ENCODE results near the gene TSHZ2.
"Not testable (repeated sequence)": the region's sequence is repeated elsewhere in the genome, so short reads cannot be mapped to it uniquely, and the experiment has no call there.

TSHZ2 gene

DNA sequence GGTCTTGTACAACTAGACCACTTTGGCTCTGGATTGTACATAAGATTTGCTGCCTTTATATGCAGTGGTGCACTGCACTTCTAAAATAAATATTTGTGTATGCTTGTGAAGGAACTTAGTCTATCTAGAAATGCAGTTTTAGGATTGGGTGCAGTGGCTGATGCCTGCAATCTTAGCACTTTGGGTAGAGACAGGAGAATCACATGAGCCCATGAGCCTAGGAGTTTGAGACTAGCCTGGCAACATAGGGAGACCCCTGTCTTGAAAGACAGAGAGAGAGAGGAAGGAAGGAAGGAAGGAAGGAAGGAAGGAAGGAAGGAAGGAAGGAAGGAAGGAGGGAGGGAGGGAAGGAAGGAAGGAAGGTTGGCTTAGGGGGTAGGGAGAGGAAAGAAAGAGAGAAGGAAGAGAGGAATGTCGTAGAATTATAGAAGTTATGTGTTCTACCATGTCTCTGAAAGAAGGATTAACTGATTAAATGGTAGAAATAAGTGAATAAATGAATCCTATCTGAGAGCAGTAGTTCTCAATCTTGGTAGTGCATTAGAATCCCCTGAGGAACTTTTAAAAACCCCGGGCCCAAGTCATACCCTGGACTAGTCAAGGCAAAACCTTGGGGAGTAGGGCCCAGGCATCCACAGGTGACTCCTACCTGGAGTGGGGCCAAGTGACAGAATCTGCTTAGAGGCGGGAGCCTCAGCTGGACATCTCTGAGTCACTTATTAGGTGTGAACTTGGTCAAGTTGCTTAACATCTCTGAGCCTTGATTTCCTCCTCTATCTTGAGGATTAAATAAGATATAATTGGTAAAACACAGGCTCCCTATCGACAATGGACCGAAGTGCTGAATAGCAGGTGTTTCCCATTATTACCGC is 491.2 kb downstream of the TSHZ2 start:
- DNase-seq (ENCODE audit: low read depth): no peak

DNA sequence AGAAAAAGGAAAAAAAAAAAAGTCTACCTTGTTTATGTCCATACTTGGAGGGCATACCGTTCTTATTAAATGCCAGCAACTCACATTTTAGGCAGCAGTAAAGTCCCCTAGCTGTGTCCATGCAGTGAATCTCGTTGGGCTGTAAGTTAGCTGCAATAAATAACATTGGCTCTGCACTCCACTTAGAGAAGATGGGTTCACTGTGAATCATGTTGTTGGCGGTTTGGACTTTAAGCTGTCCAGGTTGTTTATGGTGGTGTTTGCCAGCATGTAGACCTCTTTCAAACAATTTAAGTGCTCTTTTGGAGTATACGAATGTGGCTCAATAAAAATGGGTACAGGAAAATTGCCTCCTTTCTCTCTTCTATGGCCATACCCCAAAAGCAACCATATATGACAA is 494.1 kb downstream of the TSHZ2 start:
- DNase-seq (ENCODE audit: low read depth): no peak

DNA sequence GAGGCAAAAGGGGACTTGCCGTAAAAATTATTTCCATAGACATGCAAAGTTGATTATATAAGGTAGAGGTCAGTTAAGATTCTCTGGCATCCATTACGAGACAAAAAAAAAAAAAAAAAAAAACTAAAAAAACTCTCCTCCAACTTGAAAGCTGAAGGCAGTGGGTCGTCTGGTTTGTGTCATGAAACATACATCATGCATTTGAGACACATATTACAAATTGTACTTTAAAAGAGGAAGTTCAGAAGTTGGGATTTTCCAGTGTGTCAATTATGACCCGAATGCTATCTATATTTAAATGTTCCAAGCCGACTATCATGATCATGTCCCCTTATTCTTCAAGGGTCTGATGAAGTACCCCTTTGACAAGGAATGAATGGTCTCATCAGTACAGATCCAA is 496.4 kb downstream of the TSHZ2 start:
- no peak for DNase-seq (ENCODE audit: low read depth)

DNA sequence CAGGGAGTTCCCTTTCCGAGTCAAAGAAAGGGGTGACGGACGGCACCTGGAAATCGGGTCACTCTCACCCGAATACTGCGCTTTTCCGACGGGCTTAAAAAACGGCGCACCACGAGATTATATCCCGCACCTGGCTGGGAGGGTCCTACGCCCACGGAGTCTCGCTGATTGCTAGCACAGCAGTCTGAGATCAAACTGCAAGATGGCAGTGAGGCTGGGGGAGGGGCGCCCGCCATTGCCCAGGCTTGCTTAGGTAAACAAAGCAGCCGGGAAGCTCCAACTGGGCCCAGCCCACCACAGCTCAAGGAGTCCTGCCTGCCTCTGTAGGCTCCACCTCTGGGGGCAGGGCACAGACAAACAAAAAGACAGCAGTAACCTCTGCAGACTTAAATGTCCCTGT is 500.7 kb downstream of the TSHZ2 start:
- not testable (repeated sequence) for DNase-seq (ENCODE audit: low read depth)

DNA sequence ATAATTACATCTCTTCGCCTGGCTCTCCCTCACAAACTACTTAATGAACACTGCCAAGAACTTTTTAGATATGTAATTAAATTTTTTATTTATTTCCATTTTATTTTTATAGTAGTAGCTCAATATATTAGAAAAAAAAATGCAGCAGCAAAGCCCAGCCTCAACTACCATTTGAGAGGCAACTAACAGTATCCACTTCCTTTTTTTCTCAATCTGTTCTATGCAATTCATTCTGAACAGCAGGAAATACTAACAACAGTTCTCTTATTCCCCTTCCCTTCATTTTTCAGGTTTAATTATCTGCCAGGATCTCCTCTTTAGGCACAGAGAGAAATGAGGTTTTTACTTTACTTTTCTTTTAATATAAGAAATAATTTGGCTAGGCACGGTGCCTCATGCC is 508.8 kb downstream of the TSHZ2 start:
- no peak for DNase-seq (ENCODE audit: low read depth)

DNA sequence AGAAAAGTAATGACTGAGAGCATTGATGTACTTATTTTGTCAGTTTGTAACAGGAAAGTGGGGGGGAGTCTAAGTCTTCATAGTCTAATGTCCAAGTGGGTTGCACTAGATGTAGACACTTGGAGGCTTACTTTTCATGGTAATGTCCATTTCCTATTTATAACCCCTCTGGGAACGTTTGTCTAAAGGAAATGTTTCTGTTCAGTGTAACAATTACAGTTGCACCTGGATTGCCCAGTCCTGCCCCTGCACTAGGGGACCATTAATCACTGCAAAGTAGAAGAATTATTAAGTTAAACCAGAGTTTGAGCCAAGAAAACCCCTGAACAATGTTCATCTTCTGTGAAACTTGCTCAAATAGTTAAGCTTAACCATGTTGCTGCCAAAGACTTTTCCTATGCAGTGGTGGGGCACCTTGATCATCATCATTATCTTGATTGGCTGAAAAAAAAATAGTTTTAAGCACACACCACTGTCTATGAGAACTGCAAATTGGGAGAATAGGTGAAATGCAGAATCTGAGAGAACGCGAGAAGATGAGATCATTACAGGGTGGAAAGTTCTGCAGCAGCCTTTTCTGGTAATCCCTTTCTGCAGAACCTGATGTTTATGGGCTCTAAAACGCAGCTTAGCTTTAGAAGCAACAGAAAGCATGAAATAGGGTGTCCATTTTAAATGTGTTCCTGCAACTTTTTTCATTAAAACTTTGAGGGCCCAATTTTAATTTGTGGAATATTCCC is 515.5 kb downstream of the TSHZ2 start:
- DNase-seq (ENCODE audit: low read depth): no peak

DNA sequence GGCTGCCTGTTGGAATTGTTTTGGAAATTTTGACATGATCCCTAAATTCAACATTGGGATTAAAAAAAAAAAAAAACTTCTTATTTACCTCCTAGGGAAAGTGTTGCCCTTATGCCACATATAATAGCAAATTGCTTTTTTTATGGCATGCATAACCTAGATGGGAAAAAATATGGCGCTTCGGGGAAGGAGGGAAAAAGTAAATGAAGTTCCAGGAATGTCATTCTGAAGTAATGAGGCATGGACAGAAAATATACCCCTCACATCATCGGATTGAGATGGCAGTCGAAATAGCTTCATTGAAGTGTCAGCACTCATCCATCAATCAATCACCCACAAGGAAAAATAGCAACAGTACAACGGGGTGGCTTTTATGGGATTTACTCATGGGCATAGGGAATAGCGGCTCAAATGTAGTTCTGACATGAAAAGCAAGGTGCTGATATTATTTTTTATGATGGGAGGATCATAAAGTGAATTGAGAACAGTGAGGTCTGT is 516.7 kb downstream of the TSHZ2 start:
- no peak for DNase-seq (ENCODE audit: low read depth)

DNA sequence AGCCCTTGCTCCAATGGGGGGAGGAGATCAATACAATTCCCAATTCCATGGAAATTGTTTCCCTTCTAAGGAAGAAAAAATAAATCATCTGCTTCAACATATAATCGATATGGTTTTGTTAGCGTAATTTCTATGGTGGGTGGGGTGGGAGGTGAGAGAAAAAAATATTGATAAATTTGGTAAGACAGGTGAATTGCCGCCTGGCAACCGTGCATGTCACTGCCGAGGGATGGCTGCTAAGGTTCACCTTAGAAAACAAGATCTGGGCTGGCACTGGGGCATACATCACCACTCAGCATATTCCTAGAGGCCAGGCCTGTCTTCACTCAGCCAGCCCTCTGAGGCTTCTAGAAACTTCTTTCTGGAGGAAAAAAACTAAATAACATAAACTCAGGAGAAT is 517.4 kb downstream of the TSHZ2 start:
- DNase-seq (ENCODE audit: low read depth): no peak

DNA sequence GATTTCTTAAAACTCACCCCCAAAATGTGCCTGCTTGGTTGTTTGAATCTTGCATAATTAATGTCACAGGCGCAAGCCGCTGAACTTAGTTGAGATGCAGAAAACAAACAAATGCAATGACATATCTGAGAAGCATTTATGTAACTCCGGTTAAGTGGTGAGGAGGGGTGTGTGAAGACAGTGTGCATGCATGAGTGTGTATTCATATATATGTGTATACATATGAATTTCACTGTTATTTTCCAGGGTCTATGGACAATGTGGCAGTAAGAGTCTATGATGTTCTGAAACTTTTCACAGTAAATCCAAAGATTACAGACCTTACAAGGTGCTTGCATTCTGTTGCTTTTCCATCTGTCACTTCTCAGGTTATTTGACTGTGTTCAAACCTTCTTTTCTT is 518.5 kb downstream of the TSHZ2 start:
- no peak for DNase-seq (ENCODE audit: low read depth)

DNA sequence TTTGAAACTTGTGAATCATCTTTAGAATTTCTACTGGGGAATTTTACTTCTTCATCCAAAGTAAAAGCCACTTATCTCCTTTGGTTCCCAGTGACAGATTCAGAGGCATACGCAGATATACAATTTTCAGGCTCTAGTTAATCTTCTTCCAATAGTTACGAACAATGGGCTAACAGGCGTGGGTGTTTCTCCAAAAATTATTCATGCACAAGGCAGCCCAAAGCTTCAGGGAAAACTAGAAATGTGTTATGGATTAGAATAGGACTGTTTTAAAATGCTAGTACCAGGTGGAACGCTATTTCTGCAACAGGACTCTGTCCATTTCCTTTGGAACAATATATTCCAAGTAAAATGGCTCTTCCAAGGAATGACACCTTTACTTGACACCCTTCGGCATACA is 519.3 kb downstream of the TSHZ2 start:
- DNase-seq (ENCODE audit: low read depth): no peak

DNA sequence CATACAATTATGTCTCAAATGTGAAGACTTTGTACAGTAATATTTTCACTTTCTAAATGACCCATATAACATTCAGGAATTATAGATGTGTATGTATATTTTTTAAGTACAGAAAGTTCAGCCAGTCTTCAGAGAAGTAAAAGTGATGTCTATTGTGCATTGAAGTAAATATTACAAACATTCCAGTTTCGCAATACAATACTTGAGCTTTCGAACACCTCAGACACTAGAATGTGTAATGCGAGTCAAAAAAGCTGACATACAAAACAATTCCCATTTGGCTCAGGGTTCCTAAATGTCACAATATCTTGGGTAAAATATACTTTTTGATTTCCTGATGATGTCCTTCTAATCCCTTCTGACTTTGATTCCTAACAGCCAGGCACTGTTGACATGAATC is 520.1 kb downstream of the TSHZ2 start:
- DNase-seq (ENCODE audit: low read depth): peak; percentile 8

DNA sequence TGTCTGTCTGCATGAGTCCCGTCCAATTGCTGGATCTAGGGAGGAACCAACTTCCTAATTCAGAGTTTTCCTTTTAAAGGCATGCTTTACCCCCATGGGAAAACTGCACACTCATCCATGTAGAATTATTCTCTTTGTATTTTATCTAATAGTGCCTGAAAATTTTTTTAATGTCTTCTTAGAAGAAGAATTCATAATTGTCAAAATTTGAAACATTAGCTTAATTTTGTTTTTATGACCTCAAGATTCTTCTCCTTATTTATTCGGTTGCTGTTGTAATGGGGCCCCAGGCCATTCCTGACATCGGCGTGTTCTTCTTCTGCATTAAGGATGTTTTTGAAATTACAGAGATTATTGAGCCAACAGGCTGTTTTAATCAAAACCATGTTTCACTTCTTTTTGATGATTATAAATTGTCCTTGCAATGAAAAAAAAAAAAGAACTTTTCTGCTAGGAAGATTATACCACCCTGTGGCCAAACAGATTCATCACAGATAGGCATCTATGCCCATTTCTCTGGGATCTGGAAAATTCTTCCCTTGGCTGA is 521.2 kb downstream of the TSHZ2 start:
- DNase-seq (ENCODE audit: low read depth): no peak

DNA sequence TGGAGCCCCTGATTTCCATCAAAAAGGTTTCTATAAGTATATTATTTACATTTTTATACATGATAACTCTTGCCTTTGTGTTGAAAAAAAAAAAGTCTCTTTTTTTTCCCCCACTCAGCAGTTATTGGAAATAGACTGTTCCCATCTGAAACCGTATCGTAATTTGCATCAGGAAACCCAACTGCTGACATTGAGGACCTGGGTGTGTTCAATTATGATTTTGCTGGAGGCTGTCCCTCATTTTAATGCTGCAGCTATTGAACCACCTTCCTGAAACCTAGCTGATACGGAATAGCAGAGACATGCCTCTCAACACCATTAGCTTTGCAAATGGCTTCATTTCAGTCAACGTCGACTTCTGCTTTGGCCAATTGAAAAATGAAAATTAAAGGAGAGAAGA is 522.6 kb downstream of the TSHZ2 start:
- DNase-seq (ENCODE audit: low read depth): no peak

DNA sequence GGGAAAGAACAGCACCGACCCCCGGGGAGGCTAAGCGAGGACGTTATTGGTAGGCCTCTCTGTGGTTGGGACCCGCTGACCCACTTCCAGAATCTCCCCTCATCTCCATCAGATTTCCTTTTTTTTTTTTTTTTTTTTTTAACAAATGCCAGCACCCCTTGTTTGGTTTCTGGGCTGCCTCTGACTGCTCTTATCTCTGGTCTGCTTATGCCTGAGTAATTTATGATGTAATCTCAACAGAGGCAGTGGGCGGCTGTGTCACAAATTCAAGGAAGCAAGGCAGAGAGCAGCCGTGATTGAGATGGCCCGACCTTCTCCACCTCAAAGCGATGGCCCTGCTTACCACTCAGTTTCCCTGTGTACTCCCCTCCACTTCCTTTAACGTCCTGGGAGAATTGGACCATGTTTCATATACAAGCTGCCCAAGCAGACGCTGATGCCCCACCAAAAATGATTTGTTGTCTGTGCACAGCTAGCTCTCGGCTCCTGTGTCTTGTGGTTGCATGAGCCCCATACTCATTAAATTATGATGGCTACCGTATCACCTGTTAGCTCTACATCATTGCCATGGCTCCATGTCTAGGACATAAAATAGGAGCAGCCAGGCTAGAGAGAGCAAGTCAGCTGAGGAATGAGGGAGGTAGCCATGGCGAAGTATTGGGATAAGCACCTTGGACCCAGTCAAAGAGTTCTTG is 523.4 kb downstream of the TSHZ2 start:
- peak; percentile 5 for DNase-seq (ENCODE audit: low read depth)

DNA sequence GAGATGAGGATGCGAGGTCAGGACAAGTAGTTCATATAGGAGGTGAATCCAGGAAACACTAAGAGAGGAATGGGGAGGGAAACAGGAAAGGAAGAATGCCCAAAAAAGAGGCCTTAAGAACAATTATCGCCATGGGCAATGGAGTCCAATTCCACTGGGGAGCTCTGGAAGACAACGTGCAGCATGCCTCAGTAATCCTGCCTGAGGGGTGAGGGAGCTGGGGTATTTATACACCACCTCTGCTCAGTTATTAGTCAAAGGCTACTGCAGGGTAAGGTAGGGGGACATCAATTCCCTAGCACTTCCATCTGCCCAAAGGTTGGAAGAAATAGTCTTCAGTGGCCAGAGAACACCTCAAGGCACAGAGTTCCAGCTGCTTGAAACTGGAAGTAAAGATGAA is 525.1 kb downstream of the TSHZ2 start:
- DNase-seq (ENCODE audit: low read depth): no peak

DNA sequence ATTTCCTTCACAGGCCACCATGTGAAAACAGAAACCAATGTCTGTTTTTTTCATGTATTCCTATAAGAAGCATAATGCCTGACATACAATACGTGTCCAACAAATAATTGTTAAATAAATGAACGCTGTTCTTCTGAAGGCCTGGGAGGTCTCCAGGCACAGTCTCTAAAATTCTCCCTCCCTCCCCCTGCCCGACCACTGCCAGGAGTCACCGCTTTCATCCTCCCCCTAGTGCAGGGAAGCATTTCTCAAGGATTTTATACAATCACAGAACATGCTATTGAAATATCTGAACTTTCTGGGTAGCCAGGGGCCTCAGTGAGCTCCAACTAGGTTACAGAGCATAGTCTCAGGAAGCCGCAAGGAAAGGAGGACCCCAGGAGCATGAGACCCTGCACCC is 526.2 kb downstream of the TSHZ2 start:
- no peak for DNase-seq (ENCODE audit: low read depth)

DNA sequence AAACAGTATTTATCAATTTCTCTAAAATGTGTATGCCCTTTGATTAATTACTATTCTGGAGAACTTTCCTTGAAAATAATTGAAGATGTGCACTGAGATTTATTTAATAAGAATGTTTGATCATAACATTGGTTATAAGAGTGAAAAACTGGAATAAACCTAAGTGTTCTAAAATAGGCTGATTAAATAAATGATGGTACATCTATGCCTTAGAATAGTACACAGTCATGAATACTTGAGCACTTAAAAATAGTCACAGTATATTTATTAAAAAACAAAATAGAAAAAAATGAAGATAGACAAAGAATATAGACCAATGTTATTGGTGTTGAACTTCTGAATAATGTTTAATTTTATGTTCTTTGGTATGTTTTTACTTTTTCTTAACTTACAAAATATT is 528.5 kb downstream of the TSHZ2 start:
- no peak for DNase-seq (ENCODE audit: low read depth)

DNA sequence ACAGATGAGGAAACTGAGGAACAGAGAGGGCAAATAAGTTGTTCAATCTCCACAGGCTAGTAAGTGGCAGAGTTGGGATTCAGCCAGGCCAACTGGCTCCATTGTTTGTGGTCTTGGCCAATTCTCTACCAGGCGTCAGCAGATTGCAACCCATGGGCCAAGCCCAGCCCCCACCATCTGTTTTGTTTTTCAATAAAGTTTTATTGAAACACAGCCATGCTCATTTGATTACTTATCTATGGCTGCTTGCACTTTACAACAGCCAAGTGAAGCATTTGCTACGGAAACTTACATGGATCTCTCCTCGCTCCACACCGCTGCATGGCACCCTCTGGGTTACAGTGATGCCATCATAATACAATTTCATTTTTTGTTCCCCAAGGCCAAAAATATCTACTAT is 530.7 kb downstream of the TSHZ2 start:
- DNase-seq (ENCODE audit: low read depth): no peak

DNA sequence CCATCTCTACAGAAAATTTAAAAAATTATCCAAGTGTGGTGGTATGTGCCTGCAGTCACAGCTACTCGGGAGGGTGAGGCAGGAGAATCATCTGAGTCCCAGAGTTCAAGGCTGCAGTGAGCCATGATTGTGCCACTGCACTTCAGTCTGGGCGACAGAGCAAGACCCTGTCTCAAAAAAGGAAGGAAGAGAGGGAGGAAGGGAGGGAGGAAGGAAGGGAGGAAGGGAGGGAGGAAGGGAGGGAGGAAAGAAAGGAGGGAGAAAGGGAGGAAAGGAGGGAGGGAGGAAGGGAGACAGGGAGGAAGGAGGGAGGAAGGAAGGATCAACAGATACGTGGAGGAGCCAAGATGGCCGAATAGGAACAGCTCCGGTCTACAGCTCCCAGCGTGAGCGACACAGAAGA is 531.4 kb downstream of the TSHZ2 start:
- no peak for DNase-seq (ENCODE audit: low read depth)

DNA sequence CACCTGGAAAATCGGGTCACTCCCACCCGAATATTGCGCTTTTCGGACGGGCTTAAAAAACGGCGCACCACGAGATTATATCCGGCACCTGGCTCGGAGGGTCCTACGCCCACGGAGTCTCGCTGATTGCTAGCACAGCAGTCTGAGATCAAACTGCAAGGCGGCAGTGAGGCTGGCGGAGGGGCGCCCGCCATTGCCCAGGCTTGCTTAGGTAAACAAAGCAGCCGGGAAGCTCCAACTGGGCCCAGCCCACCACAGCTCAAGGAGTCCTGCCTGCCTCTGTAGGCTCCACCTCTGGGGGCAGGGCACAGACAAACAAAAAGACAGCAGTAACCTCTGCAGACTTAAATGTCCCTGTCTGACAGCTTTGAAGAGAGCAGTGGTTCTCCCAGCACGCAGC is 531.9 kb downstream of the TSHZ2 start:
- DNase-seq (ENCODE audit: low read depth): not testable (repeated sequence)

DNA sequence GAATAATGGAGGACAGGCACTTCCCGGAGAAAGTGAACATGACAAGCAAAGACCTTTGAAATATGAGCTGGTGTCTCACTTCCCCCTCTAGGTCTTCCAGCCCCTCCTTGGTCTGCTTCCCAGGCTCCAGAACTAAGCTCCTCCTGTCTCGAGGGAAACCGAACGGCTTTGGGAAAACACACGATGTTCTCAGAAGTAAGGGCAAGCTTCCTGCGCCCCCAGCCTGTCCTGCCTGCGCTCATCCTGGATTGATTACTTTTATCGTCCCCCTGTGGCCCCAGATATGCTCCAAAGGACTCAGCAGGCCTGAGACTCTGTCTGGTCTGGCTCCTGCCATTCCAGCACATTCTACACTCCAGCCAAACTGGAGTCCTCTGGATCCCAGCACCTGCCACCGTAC is 538.1 kb downstream of the TSHZ2 start:
- DNase-seq (ENCODE audit: low read depth): no peak

DNA sequence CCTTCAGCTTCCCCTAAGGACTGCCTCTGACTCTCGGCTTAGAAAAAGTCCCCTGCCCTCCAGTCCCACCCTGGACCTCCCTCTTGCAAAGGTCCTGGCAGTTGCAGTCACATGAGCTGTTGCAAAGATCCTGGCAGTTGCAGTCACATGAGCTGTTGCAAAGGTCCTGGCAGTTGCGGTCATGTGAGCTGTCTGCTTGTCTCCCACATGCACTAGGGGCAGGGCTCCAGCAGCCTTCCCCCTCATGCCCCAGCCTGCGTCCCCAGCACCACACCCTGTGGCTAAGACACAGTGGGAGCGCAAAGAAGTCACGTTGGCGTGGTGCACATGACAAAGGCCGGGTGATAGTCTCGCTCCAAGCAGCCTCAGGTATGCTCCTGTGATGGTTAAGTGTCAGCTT is 538.5 kb downstream of the TSHZ2 start:
- DNase-seq (ENCODE audit: low read depth): no peak

DNA sequence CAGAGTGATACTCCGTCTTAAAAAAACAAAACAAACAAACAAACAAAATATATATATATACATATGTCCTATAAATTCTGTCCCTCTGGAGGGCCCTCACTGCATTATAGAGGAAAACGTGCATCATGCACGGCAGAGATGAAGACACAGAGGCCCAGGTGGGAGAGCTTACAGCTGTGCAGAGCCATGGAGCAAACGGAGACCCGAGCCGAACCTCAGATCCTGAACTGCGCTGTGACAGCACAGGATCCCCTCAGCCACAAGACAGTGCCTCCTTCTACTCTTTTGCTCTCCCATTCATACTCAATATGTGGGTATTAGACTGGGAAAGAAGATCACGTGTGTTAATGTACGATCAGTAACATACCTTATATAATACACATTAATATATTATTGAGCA is 539.9 kb downstream of the TSHZ2 start:
- no peak for DNase-seq (ENCODE audit: low read depth)

All from iris pigment epithelial cell (primary cell).